ENCODE results near the gene MYCL.
"Not testable (repeated sequence)": the region's sequence is repeated elsewhere in the genome, so short reads cannot be mapped to it uniquely, and the experiment has no call there.

The MYCL gene

GRCh38 chr1:39917825-39918224, 16.1 kb upstream of the MYCL start:
- no peak for DNase-seq (ENCODE audit: low read depth in 2 of 2)

- no peak for DNase-seq (ENCODE audit: low read depth in 2 of 2)
Measured at GRCh38 chr1:39915499-39916129, 13.9 kb upstream of the MYCL start.

- not testable (repeated sequence) for DNase-seq (ENCODE audit: low read depth in 2 of 2)
Measured at GRCh38 chr1:39913136-39913535, 11.4 kb upstream of the MYCL start.

GRCh38 chr1:39910263-39910662, 8.5 kb upstream of the MYCL start:
- DNase-seq (ENCODE audit: low read depth in 2 of 2), result no peak

GRCh38 chr1:39908534-39908933, 6.8 kb upstream of the MYCL start:
- DNase-seq (ENCODE audit: low read depth in 2 of 2), result no peak

- DNase-seq (ENCODE audit: low read depth in 2 of 2), result no peak
Measured at GRCh38 chr1:39907528-39908453, 6.1 kb upstream of the MYCL start.

- DNase-seq (ENCODE audit: low read depth in 2 of 2), result no peak
Measured at GRCh38 chr1:39905172-39905571, 3.5 kb upstream of the MYCL start.

GRCh38 chr1:39902460-39902807, 717 bp upstream of the MYCL start:
- no peak for DNase-seq (ENCODE audit: low read depth in 2 of 2)

GRCh38 chr1:39901464-39901713, 328 bp downstream of the MYCL start:
- no peak for DNase-seq (ENCODE audit: low read depth in 2 of 2)

GRCh38 chr1:39900662-39901463, 854 bp downstream of the MYCL start:
- DNase-seq (ENCODE audit: low read depth in 2 of 2), result peak in 1 of 2 donors; percentile 1

GRCh38 chr1:39899611-39900538, 1.8 kb downstream of the MYCL start:
- DNase-seq (ENCODE audit: low read depth in 2 of 2), result no peak

- DNase-seq (ENCODE audit: low read depth in 2 of 2), result no peak
Measured at GRCh38 chr1:39898648-39899603, 2.8 kb downstream of the MYCL start.

- DNase-seq (ENCODE audit: low read depth in 2 of 2), result no peak
Measured at GRCh38 chr1:39898191-39898590, 3.5 kb downstream of the MYCL start.

GRCh38 chr1:39896909-39897685, 4.6 kb downstream of the MYCL start:
- DNase-seq (ENCODE audit: low read depth in 2 of 2), result no peak

GRCh38 chr1:39895731-39896480, 5.8 kb downstream of the MYCL start:
- no peak for DNase-seq (ENCODE audit: low read depth in 2 of 2)

- DNase-seq (ENCODE audit: low read depth in 2 of 2), result no peak
Measured at GRCh38 chr1:39894884-39895495, 6.7 kb downstream of the MYCL start.

GRCh38 chr1:39892601-39893595, 8.8 kb downstream of the MYCL start:
- no peak for DNase-seq (ENCODE audit: low read depth in 2 of 2)
